SK-MEL-5 (cell line): ENCODE measurements around the gene HLTF. TPM values are rescaled to one million over a fixed set of nuclear protein-coding genes. Genes with fewer than 3 reads are reported as not detected.

Experiments used
- DNase-seq: peaks from one replicate; pipeline ENCODE4 v3.0.0-alpha.2; 2016; ENCODE audit warnings: low read depth, low spot score
- in situ Hi-C: cut with HindIII; loops from 2 replicates; pipeline ENCODE4 v1.10.0; 2016; ENCODE audit warnings: low sequenced_read_pairs, high pct_unique_total_duplicates, low pct_unique_long_range_greater_than_20kb
- total RNA-seq: library from RNA; depleted of rRNA; stranded (reverse); fragments of >200 nt; shearing (Covaris generic); gene quantifications from 2 replicates; pipeline ENCODE4 v1.2.3, GENCODE V29; 2014

Gene HLTF
- total RNA-seq, 1 experiment from 2014 or later = 78.6 TPM

GRCh38 chr3:149026718-149027117, 59.6 kb downstream of the HLTF start:
- in situ Hi-C loops = no loop called here
- no peak for DNase-seq

DNA sequence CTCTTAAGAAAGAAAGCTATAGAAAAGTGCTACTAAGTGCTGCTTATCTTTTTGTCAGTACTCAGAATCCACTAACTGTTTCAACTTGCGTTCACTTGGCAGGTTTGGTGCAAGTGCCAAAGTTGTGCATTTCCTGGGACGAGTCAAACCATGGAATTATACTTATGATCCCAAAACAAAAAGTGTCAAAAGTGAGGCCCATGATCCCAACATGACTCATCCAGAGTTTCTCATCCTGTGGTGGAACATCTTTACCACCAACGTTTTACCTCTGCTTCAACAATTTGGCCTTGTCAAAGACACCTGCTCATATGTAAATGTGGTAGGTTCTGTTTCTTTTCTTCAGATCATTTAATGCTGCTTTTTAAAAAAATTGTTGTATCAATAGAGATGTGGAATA, 62.4 kb downstream of the HLTF start:
- in situ Hi-C loops = no loop called here
- DNase-seq = no peak

- DNase-seq = no peak
- in situ Hi-C loops = no loop called here
Measured at GRCh38 chr3:149021830-149022229, 64.5 kb downstream of the HLTF start.

GRCh38 chr3:149020839-149021252, 65.5 kb downstream of the HLTF start:
- in situ Hi-C loops = no loop called here
- no peak for DNase-seq

DNA sequence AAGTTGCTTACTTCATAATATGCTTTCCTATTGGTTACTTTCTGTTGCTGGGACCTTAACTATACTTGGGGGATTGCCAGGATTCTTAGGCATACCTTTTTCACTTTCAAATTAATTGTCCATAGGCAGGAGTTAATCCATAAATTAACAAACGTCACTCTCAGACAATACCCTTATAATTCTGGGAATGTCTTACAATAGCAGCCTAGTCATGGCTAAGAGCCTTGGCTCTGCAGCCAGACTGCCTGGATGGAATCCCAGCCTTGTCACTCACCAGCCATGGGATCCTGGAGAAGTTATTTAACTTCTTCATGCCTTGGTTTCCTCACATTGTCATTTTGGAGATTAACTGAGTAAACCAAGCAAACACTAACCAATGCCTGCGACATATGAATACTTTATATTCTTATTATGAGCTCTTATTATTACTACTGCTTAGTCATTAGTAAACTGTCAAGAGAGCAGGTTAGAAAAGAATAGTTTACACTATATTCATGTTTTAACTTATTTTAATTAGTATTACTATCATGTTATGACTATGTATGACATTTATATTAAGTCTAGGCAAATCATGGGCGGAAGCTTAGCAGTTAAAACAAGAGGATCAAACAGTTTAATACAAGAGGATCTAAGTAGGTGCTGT, 66.0 kb downstream of the HLTF start:
- no peak for DNase-seq
- in situ Hi-C loops = no loop called here

DNA sequence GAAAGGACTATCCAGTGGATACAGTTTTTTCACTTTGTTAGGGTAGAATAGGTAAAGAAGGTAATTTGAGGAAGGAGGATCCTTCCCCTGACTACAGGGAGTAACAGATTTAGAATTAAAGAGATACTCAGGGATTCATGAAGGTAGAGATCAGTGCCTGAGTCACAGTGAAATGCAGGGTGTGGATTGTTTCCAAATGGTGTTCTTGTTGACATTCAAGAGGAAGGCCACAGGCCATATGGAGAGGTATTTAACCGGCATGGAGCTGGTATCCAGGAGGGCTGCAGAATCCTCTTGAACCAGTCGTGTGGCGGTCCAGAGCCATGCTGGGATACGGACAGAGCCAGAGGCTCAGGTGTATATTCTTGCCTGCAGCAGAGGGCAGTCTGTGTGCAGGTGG, 66.8 kb downstream of the HLTF start:
- in situ Hi-C loops = no loop called here
- DNase-seq = no peak

GRCh38 chr3:149018247-149018646, 68.1 kb downstream of the HLTF start:
- in situ Hi-C loops = no loop called here
- DNase-seq = peak; percentile 28

DNA sequence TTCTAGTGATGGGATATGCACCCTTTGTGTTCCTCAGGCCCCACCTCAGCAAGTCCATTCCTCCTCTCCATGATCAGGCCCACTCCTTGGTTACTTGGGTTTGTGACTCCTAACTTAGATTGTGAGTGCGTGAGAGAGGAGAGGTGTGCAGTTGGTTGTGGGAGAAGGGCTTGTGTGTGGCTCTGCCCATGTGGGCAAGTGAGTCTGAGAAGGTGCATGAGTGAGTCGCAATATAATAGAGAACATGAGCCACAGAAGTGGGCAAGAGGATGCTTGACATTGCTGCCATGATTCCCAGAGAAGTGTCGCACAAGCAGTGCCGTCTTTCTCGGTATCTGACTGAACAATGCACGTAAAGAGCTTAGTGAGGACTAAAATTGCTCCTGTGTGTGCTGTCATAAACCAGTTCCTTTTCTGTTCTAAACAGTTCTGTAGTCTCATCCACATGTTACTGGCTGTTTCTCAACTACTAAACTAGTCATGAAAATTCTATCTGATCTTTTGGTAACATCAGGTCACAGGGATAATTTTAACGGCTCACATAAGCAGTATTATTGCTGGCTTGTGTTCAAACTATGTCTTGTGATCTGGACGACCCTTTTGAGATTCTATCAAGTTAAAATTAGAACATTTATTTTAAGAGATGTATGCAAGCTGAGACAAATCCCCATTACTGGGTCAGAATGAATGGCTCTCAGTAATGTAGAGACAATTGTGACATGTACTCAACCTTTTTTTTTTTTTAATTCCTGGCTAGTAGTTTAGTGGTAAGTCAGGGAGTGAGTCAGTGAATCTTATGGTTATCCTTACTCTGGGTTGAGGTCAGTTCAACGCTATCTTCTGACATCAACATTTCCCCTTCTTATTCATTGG, 69.4 kb downstream of the HLTF start:
- in situ Hi-C loops = no loop called here
- DNase-seq = peak; percentile 34

DNA sequence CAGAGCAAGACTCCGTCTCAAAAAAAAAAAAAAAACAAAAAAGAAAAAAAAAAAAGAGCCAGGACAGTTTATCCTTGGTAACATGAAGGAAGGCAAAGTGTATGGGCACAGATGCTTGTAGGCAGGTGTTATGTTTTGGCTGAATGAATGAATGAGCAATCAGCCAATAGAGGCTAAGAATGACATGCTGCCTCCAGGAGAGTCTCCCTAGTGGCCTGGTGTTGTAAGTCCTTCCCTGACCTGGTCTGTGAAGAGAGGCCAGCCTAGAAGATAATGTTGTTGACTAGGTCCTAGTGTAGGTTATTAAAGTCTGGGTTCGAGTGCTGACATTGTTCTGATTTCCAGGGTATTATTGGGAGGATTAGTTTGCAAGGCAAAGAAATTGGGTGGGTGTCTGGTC, 70.1 kb downstream of the HLTF start:
- in situ Hi-C loops = no loop called here
- no peak for DNase-seq

DNA sequence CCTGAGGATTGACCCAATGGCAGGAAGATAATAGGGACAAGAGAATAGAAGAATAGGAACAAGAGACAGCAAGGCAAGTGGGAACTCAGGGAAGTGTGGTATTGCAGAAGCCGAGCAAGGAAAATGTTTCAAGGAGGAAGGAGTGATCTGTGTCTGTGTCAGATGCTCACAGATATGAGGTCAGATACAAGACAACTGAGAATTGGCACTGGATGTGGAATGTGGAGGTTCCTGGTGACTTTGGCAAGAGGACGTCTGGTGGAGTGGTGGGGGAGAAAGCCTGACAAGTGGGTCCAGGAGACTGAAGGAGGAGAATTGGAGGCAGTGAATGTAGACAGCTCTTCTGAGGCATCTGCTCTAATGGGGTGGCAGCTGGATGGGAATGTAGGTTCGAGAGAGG, 70.9 kb downstream of the HLTF start:
- in situ Hi-C loops = no loop called here
- DNase-seq = no peak

DNA sequence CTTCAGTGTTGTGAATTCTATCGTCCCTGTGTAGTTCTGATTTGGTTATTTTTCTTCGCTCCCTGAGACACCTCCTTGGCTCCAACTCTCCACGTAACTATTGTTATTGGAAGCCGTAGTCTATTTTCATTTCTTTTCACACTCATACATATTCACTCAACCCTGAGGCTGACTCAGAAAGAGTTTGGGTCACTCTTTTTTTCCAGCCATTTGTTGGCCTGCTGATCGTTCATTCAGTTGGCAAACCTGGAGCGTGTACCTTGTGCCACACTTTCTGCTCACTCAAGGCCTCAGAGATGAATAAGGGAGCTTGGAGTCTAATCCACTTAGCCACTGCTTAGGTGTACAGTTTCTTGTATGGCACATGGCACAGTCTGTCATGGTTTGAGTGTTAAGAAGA, 72.6 kb downstream of the HLTF start:
- in situ Hi-C loops = no loop called here
- DNase-seq = no peak

DNA sequence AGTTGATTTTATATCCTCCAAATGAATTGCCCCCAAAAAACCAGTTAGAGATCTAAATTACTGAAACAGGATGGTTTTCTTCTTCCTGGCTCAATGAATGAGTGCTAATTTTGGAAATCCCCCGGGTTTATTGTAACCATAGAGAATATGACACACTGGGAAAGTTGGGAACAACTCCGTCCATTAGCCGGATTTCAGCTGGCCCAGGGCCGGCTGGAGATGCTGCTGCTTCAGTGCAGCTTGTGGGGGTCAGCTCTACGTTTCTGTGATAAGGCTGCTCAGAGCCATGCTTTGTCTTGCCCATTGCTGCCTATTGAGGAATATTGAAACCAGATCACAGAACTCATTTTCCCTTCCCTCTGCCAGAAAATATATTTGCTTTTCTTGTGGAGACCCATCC, 74.7 kb downstream of the HLTF start:
- DNase-seq = no peak
- in situ Hi-C loops = no loop called here

- in situ Hi-C loops = no loop called here
- peak; percentile 87 for DNase-seq
Measured at GRCh38 chr3:149010966-149011365, 75.4 kb downstream of the HLTF start.

DNA sequence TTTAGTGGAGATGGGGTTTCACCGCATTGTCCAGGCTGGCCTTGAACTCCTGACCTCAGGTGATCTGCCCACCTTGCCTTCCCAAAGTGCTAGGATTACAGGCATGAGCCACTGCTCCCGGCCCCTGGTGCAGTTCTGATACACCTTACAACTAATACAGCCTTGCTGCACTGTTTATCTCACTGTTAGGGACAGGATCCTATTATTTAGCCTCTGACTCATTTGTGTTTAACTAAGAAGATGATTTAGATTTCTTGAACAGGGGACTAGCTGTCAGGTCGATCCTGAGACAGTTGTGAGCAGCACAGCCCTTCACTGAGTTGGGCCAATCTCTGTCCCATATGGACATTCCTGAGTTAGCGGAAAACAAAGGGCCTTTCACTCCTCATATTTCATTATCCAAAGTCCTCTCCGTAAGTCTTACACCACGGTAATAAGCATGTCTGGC, 75.8 kb downstream of the HLTF start:
- in situ Hi-C loops = no loop called here
- peak; percentile 88 for DNase-seq

GRCh38 chr3:149009732-149010131, 76.6 kb downstream of the HLTF start:
- DNase-seq = peak; percentile 22
- in situ Hi-C loops = no loop called here

DNA sequence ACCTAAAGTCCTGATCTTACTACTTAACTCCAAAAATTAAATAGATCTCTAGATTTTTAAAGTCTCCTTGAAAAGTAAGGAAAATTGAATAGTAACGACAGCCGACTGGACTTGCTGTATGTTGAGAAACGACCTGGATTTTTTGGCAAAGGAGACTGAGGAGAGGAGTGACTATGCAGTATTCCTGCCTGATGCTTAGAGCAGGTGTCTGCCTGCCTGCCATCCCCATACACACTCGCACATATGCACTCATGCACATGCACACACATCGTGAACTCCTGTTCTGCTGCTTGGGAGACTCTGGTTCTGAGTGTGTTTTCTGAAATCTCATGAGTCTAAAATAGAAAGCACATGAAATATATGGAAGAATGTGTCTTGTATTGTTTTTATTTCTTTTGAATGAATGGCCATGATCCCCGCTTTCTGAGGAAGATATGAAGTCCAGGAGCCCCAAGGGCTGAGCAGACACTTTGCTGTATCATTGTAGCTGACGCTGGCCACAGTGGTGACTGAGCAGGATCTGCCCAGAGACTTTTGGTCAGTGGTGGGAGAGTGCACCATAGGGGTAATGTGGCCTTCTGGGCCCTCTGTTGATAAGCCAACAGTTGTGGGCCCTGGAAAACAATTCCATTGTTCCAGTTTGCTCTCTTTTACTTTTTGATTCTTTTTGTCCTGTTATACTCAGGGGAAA, 78.6 kb downstream of the HLTF start:
- no peak for DNase-seq
- in situ Hi-C loops = no loop called here

GRCh38 chr3:149005416-149005815, 80.9 kb downstream of the HLTF start:
- DNase-seq = no peak
- in situ Hi-C loops = no loop called here

- peak; percentile 16 for DNase-seq
- in situ Hi-C loops = no loop called here
Measured at GRCh38 chr3:149004622-149005021, 81.7 kb downstream of the HLTF start.
